ENCODE data around the gene PPP4R1. TPM values are rescaled to one million over a fixed set of nuclear protein-coding genes. Genes with fewer than 3 reads are reported as not detected.

PPP4R1 gene
- total RNA-seq, 6 donors from 2014 or later: 125 to 239 (median 189) TPM

DNA sequence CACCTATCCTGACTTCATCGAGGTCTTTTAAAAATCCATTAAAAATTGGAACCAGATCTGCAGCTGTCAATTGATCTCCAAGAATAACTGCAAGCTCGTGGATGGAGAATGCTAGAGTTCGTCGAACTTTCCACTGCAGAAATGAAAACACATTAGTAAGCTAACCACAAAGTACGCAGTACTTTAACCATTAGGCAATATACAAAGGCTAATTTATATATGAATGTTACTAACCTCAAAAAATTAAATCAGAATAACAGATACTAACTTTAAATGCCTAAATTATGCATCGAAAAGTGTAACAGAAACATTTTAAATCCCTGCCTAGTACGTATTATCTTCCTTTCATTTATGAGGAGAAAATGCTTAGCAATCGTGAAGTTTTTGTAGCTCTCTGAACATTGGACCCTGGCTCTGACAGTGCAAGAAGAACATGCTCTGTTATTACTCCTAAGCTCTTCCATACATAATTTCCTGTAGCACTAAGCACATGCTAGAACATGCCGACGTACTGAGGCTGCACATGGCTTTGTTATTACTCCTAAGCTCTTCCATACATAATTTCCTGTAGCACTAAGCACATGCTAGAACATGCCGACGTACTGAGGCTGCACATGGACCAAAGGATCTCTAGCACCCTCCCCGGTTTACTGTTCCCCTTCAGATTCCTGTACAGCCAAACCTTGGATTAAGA, 57.0 kb downstream of the PPP4R1 start:
- no peak for DNase-seq
- H3K36me3 ChIP-seq: peaks cover 18 to 99% (median 72%) of the 10 kb centered on the region in 4 donors

DNA sequence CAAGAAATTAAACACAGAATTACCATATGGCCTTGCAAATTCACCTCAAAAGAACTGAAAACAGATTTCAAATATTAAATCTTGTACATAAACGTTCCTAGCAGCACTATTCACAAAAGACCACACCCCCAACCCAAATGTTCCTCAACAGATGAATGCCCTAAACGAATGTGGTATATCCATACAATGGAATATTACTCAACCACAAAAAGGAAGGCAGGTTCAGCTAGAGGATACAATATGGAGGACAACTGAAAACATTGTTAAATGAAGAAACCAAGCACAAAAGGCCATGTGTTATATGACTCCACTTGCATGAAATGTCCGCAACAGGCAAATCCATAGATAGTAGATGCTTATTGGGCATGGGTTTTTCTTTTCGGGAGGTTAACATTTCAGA, 61.7 kb downstream of the PPP4R1 start:
- DNase-seq: no peak
- no peak overlapping the region for H3K27ac ChIP-seq
- H3K27me3 ChIP-seq: no peaks in the 10 kb centered on the region
- WGBS, 2 donors: 95 to 97% methylated on average over 4 of the region's 4 CpGs
- peaks cover 0 to 13% (median 5%) of the 10 kb centered on the region in 4 donors for H3K4me1 ChIP-seq
- TF ChIP-seq POLR2AphosphoS5 (IDR thresholded peaks at IDR 0.05): no peak
- TF ChIP-seq, protein P1, sequence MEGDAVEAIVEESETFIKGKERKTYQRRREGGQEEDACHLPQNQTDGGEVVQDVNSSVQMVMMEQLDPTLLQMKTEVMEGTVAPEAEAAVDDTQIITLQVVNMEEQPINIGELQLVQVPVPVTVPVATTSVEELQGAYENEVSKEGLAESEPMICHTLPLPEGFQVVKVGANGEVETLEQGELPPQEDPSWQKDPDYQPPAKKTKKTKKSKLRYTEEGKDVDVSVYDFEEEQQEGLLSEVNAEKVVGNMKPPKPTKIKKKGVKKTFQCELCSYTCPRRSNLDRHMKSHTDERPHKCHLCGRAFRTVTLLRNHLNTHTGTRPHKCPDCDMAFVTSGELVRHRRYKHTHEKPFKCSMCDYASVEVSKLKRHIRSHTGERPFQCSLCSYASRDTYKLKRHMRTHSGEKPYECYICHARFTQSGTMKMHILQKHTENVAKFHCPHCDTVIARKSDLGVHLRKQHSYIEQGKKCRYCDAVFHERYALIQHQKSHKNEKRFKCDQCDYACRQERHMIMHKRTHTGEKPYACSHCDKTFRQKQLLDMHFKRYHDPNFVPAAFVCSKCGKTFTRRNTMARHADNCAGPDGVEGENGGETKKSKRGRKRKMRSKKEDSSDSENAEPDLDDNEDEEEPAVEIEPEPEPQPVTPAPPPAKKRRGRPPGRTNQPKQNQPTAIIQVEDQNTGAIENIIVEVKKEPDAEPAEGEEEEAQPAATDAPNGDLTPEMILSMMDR (IDR thresholded peaks at IDR 0.05): no peak
- peaks cover 31 to 99% (median 73%) of the 10 kb centered on the region in 4 donors for H3K36me3 ChIP-seq
- H3K9me3 ChIP-seq: peaks cover 0 to 3% (median 0%) of the 10 kb centered on the region in 4 donors
- no peak overlapping the region for H3K4me3 ChIP-seq
- no peak for ATAC-seq (ENCODE audit: low FRiP score in 2 of 2)

More for the DNA sequence above, 57.0 kb downstream of the PPP4R1 start:
- Histone ChIP-seq H3K4me1 (no peaks in the 10 kb centered on the region), H3K27me3 (no peaks in the 10 kb centered on the region), H3K27ac (no peak overlapping the region), H3K4me3 (no peak overlapping the region), H3K9me3 (peaks cover 0 to 3% (median 0%) of the 10 kb centered on the region in 4 donors)
- ATAC-seq (ENCODE audit: low FRiP score in 2 of 2): no peak
- 93 to 94% methylated on average over 13 of the region's 13 CpGs for WGBS, 2 donors
- TF ChIP-seq, protein P1 (IDR thresholded peaks at IDR 0.05): no peak
- no peak for TF ChIP-seq POLR2AphosphoS5 (IDR thresholded peaks at IDR 0.05)
- TF ChIP-seq POLR2A (IDR thresholded peaks at IDR 0.05): no peak
- TF ChIP-seq EP300 (IDR thresholded peaks at IDR 0.05): no peak

DNA sequence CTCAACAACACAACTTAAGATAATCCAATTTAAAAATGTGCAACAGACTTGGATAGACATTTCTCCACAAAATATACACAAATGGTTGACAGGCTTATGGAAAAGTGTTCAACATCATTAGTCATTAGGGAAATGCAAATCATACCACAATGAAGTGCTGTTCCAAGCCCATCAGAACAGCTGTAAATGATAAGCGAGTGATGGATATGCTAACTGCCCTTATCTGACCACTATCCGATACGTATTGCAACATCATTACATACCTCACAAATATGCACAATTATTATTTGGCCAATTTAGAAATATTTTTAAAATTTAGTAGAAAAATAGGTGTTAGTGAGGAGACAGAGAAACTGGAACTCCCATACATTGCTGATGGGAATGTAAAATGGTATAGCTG, 62.2 kb downstream of the PPP4R1 start:
- no peak for ATAC-seq (ENCODE audit: low FRiP score in 2 of 2)
- Histone ChIP-seq H3K4me3 (no peak overlapping the region), H3K27me3 (no peaks in the 10 kb centered on the region), H3K9me3 (peaks cover 0 to 3% (median 0%) of the 10 kb centered on the region in 4 donors), H3K27ac (no peak overlapping the region), H3K4me1 (peaks cover 0 to 14% (median 7%) of the 10 kb centered on the region in 4 donors), H3K36me3 (peaks cover 31 to 99% (median 74%) of the 10 kb centered on the region in 4 donors)
- no peak for TF ChIP-seq POLR2AphosphoS5 (IDR thresholded peaks at IDR 0.05)
- no peak for TF ChIP-seq EP300 (IDR thresholded peaks at IDR 0.05)
- no peak for TF ChIP-seq POLR2A (IDR thresholded peaks at IDR 0.05)
- TF ChIP-seq, protein P1 (IDR thresholded peaks at IDR 0.05): no peak
- no peak for DNase-seq
- 88 to 92% methylated on average over 3 of the region's 3 CpGs for WGBS, 2 donors

DNA sequence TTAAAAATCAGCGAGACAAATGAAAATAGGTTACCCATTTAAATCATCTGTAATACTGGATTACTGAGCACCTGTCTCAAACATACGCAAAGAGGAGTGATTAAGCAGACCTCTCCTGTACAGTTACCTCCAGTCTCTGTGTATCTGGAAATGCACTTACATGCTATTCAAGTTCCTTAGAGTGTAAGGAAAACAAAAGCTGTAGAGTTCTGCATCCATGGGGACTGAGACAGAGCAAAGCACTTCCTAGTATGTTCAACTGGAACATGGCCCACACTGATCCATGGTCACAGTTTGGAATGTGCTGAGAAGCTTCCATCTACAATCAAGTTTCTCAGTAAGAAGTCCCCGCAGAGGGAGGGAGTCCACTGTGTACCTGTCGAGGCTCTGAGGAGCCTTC, 63.9 kb downstream of the PPP4R1 start:
- ATAC-seq (ENCODE audit: low FRiP score in 2 of 2): peak; percentile 30 to 71

More for the DNA sequence above, 63.9 kb downstream of the PPP4R1 start:
- H3K27me3 ChIP-seq: no peaks in the 10 kb centered on the region
- peaks cover 0 to 3% (median 0%) of the 10 kb centered on the region in 4 donors for H3K9me3 ChIP-seq
- TF ChIP-seq POLR2A (IDR thresholded peaks at IDR 0.05): no peak
- no peak for TF ChIP-seq EP300 (IDR thresholded peaks at IDR 0.05)
- TF ChIP-seq POLR2AphosphoS5 (IDR thresholded peaks at IDR 0.05): no peak
- TF ChIP-seq, protein P1 (IDR thresholded peaks at IDR 0.05): no peak
- WGBS, 2 donors: 72 to 75% methylated on average over 4 of the region's 4 CpGs
- H3K27ac ChIP-seq: no peak overlapping the region
- no peak for DNase-seq
- no peak overlapping the region for H3K4me3 ChIP-seq
- H3K4me1 ChIP-seq: peaks cover 0 to 19% (median 7%) of the 10 kb centered on the region in 4 donors
- peaks cover 21 to 99% (median 75%) of the 10 kb centered on the region in 4 donors for H3K36me3 ChIP-seq

All from upper lobe of left lung (tissue), 6 donors.